Stimulated activated naive B cell treated with anti-CD40 and anti-IgM and Interleukin-4, amounts not matched to agents 10 μg/mL and 1 μg/mL and 100 μg/mL, for 72 hours (primary cell): ENCODE measurements around the gene DSN1.

Source experiments
- ATAC-seq, 2 donors: fragments of 150-1000 bp; cut with Tn5 transposase; replicated peaks; 2 replicates each; pipeline ENCODE4 v1.10.0; 2021; ENCODE audit warnings: moderate library complexity in 1 of 2
- DNase-seq: peaks from one replicate; pipeline ENCODE4 v3.0.0; 2021
- H3K27ac Mint-ChIP-seq: one replicate; pipeline ENCODE4 v1.8.0; 2022; ENCODE audit warnings: mild to moderate bottlenecking, mixed read lengths
- H3K27me3 Mint-ChIP-seq, 2 donors: one replicate each; pipeline ENCODE4 v1.8.0; 2022; ENCODE audit warnings: mixed read lengths in 2 of 2
- H3K36me3 Mint-ChIP-seq, 2 donors: one replicate each; pipeline ENCODE4 v1.8.0; 2022; ENCODE audit warnings: mixed read lengths in 2 of 2, mild to moderate bottlenecking in 1 of 2
- H3K4me1 Mint-ChIP-seq, 2 donors: one replicate each; pipeline ENCODE4 v1.8.0; 2022; ENCODE audit warnings: mixed read lengths in 2 of 2, mild to moderate bottlenecking in 1 of 2
- H3K4me3 Mint-ChIP-seq, 2 donors: one replicate each; pipeline ENCODE4 v1.8.0; 2022; ENCODE audit warnings: mild to moderate bottlenecking in 2 of 2, mixed read lengths in 2 of 2, moderate library complexity in 1 of 2
- H3K9me3 Mint-ChIP-seq, 2 donors: one replicate each; pipeline ENCODE4 v1.8.0; 2022; ENCODE audit warnings: mixed read lengths in 2 of 2, mild to moderate bottlenecking in 1 of 2

Gene DSN1

DNA sequence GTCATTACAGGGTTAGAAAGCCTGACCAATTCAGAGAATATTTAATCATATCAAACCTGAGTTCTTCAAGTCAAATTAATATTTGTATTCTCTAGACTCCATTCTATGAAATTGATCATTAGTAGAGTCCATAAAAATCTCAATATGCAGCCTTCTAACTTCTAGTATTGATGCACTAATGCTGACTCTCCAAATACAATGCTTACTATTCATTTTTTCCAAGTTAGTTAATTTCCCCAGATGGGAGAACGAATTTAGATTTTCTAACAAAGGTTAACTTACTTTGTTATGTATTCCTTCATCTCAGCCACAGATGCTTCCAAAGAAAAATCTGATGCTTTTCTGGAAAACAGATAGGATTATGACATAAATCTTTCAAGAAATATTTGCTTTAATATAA, 15.3 kb downstream of the DSN1 start:
- Mint-ChIP-seq H3K4me3 (no peak overlapping the region), H3K36me3 (peaks cover 23 to 33% of the 10 kb centered on the region in 2 donors), H3K27me3 (no peaks in the 10 kb centered on the region), H3K27ac (no peak overlapping the region), H3K4me1 (peaks cover 16 to 20% of the 10 kb centered on the region in 2 donors), H3K9me3 (no peaks in the 10 kb centered on the region)
- peak in 1 of 2 donors; percentile 13 for ATAC-seq
- DNase-seq: no peak

DNA sequence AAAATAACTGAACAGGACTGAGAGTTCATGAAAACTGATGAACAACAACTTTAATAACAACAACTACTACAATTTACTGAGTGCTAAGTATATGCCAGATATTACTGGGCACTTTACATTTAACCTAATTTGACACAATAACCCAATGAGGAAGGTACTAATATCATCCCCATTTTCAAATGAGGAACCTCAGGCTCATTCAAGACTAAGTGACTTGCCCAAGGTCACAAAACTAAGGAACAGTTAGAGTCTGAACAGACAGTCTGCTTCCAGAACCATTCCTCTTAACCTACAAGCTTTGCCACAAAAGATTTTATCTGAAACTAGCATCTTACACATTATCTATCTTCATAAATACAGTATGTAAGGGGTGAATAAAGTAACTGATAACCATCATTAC, 17.1 kb downstream of the DSN1 start:
- ATAC-seq: no peak
- H3K36me3 Mint-ChIP-seq: peaks cover 30 to 41% of the 10 kb centered on the region in 2 donors
- no peaks in the 10 kb centered on the region for H3K27me3 Mint-ChIP-seq
- H3K9me3 Mint-ChIP-seq: no peaks in the 10 kb centered on the region
- H3K4me1 Mint-ChIP-seq: peaks cover 16 to 20% of the 10 kb centered on the region in 2 donors
- no peak for DNase-seq
- no peak overlapping the region for H3K27ac Mint-ChIP-seq
- no peak overlapping the region for H3K4me3 Mint-ChIP-seq

DNA sequence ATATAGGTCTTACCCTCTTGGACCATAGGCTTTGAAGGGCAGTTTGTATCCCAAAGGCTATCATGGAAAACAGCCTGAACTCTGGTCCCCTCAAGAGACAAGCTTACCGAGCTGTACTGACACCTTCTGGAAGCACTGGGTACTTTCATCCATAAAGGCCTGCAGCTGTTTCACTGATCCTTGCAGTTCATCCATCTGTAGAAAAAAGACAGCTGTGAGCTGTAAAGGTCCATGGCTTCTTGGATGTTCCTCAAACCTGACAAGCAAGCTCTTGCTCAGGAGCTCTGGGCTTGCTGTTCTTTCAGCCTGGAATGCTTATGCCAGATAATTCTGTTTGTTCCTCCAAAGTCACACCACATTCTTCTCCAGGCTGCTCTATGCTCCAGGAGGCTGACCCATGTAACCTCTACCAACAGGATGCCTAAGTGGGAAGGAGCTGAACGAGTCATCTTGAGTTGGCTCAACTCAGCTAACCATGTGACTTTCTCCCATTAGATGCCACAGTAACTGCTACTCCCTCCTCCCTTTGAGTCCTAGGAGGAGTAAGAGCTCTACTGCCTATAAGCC, 18.8 kb downstream of the DSN1 start:
- DNase-seq: peak; percentile 8
- peak overlapping the region; percentile 1 for H3K27ac Mint-ChIP-seq

DNA sequence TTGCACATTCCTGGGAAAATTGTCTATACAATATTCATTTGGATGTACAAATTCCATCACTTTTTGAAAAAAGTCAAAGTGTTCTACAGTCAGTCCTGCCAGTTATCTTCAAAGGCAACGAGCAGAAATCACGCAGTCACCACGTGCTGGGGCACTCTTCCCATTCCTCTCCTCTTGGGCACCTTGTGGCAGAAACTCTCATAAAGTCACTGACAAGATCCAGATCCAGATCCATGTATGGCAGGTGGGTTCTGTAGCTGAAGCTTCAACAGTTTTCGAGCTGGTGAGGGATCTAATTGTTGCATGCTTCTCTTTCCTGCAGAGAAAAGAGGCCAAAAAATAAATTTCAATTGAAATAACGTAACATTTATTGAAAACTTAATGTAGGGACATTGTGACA, 21.0 kb downstream of the DSN1 start:
- no peak overlapping the region for H3K27ac Mint-ChIP-seq
- H3K4me1 Mint-ChIP-seq: peaks cover 11 to 17% of the 10 kb centered on the region in 2 donors
- H3K9me3 Mint-ChIP-seq: no peaks in the 10 kb centered on the region
- H3K36me3 Mint-ChIP-seq: peaks cover 24 to 34% of the 10 kb centered on the region in 2 donors
- no peak overlapping the region for H3K4me3 Mint-ChIP-seq
- ATAC-seq: no peak
- H3K27me3 Mint-ChIP-seq: no peaks in the 10 kb centered on the region
- DNase-seq: no peak

More for the DNA sequence above, 18.8 kb downstream of the DSN1 start:
- Mint-ChIP-seq H3K36me3 (peaks cover 26 to 36% of the 10 kb centered on the region in 2 donors), H3K4me3 (no peak overlapping the region), H3K9me3 (no peaks in the 10 kb centered on the region), H3K27me3 (no peaks in the 10 kb centered on the region), H3K4me1 (peaks cover 14 to 20% of the 10 kb centered on the region in 2 donors)
- peak; percentile 59 to 61 for ATAC-seq

DNA sequence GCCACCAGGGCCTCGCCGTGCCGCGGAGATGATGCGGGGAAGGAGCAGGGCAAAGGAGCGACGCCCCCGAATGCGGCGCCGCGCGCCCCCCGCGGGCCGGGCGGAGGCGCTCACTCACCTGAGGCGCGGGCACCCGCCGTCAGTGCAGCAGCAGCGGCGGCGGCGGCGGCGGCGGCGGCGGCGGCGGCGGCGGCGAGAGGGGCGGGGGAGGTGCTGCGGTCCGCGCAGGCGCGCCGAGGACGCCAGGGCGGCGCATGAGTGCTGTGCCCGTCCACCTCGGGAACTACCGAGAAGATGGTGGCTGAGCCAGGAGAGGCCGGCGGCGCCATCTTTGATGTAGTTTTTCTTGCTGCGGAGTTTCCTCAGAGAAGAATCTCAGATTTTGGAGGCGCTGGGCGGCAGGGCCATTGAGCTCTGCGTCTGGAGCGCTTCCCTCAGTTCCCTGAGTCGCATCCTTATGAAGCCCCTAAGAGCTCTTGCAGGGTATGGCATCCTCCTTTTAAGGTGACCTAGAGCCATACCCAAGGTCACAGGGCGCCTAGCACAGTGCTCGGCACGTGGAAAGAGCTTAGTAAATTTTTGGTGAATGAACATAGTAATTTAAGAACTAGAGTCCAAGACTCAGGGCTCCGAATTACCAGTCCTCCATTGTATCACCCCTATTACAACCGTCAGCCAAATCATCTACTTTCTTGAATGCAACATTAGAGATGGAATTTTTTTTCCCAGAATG, 27.5 kb downstream of the DSN1 start, which contains the start of gene NDRG3:
NDRG3 (minus strand) TSS at position 164 of the 733 bp plus-strand sequence. CDS start 24,355 bp downstream, outside the sequence.
- Mint-ChIP-seq H3K4me3 (peak within 1 kb of the TSS; percentile 92 to 94), H3K27ac (peak within 1 kb of the TSS; percentile 94), H3K9me3 (no peaks in the 10 kb centered on the region), H3K27me3 (no peaks in the 10 kb centered on the region), H3K36me3 (peaks cover 4 to 6% of the 10 kb centered on the region in 2 donors), H3K4me1 (peaks cover 10 to 24% of the 10 kb centered on the region in 2 donors)
- ATAC-seq: peak; percentile 98 to 99
- DNase-seq: peak; percentile 89

DNA sequence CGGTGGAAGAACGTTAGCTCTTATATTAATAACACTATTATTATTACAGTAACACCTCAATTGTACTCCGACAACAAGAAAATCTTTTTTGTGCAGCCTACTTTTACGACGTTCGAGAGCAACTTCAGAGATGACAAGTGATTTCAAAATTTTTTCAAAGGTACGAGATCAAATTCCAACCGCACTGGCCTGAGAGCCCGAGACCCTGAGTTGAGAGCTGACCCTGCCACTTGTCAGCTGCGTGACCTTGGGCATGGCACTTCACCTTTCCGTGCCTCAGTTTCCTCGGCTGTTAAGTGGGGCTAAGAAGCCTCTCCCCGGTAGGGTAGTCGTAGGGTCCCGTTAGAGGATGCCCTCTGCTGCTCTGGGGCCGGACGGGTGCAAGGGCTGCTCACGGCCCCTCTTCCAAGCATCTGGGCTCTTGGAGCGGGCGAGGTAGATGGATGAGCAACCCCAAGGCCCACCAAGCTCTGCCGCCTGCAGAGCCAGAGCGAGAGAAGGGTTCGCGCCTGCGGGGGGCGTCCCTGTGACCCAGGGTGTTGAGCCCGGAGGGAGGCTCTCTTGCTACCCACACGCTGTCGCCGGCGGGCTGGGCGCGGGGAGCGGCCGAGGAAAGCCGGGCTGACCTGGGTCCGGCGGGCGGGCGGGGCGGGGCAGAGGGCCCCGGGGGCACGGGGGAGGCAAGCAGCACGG, 28.2 kb downstream of the DSN1 start:
- Mint-ChIP-seq H3K27ac (peak overlapping the region; percentile 94), H3K4me3 (peak overlapping the region; percentile 92 to 94), H3K9me3 (no peaks in the 10 kb centered on the region), H3K27me3 (no peaks in the 10 kb centered on the region), H3K4me1 (peaks cover 12 to 27% of the 10 kb centered on the region in 2 donors), H3K36me3 (peaks cover 0 to 2% of the 10 kb centered on the region in 2 donors)
- peak; percentile 54 to 58 for ATAC-seq
- no peak for DNase-seq

DNA sequence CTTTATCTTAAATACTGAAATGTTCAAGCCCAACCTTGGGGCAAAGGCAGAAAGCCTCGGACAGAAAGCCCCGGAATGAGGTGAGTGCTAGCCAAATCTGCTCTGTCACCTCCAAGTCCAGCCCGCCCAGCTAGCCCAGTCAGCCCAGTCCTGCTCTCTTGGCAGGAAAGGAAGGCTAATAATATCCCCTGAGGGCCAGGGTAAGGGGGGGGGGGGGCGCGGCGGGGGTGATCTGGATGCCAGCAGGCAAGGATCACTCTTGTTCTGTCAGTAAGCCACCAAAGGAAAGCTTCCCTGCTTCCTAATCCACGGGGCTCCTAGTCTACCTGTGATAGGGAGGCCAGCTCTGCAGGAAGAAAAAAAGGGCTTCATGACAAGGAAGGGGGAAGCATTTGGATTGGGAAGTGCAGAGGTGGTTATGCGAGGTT, 28.8 kb downstream of the DSN1 start:
- no peaks in the 10 kb centered on the region for H3K27me3 Mint-ChIP-seq
- DNase-seq (no peak), ATAC-seq (no peak)
- H3K27ac Mint-ChIP-seq: peak overlapping the region; percentile 94
- H3K9me3 Mint-ChIP-seq: no peaks in the 10 kb centered on the region
- peaks cover 0 to 2% of the 10 kb centered on the region in 2 donors for H3K36me3 Mint-ChIP-seq
- peak overlapping the region; percentile 92 to 94 for H3K4me3 Mint-ChIP-seq
- H3K4me1 Mint-ChIP-seq: peaks cover 12 to 27% of the 10 kb centered on the region in 2 donors

DNA sequence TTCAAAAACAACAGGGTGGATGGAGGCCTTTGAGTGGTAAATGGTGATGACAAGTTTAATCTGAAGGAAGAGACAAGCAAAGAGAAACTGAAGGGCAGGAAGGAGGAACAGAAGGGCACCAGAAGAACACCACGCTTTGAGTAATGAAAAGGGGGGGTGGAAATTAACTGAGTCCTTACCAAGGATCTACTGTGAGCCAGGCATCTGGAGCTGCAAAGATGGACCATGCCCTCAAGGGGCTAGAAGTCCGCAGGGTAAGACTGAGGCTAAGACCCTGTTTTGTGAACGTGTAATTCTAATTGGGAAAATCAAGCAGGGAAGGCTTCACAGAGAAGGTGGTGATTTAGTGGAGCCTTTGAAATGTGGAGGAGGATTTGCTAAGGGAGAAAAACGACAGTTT, 29.3 kb downstream of the DSN1 start:
- Mint-ChIP-seq H3K9me3 (no peaks in the 10 kb centered on the region), H3K4me1 (peaks cover 12 to 27% of the 10 kb centered on the region in 2 donors), H3K27me3 (no peaks in the 10 kb centered on the region), H3K27ac (no peak overlapping the region), H3K36me3 (peaks cover 0 to 2% of the 10 kb centered on the region in 2 donors), H3K4me3 (peak overlapping the region; percentile 12 to 37)
- DNase-seq: no peak
- ATAC-seq: no peak

DNA sequence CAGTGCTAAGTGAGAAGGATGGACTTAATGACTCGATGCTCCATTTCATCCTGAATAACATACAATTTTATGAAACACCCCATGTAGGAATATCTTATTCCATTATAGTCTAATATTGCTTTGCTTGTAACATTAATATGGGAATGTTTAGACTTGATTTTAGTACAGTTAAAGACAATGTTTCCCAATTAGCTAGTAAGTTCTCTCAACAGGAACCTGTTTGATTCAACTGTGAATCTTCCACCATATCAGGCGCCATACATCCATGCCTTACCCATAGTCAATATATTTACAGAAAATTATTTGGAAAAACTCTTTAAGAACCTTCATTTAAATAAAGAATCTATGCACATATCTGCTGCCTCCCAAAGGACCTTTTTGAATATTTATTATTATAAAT, 31.0 kb downstream of the DSN1 start:
- Mint-ChIP-seq H3K9me3 (no peaks in the 10 kb centered on the region), H3K4me3 (no peak overlapping the region), H3K27ac (no peak overlapping the region), H3K36me3 (peaks cover 0 to 2% of the 10 kb centered on the region in 2 donors), H3K4me1 (peaks cover 12 to 27% of the 10 kb centered on the region in 2 donors), H3K27me3 (no peaks in the 10 kb centered on the region)
- DNase-seq (no peak), ATAC-seq (no peak)

DNA sequence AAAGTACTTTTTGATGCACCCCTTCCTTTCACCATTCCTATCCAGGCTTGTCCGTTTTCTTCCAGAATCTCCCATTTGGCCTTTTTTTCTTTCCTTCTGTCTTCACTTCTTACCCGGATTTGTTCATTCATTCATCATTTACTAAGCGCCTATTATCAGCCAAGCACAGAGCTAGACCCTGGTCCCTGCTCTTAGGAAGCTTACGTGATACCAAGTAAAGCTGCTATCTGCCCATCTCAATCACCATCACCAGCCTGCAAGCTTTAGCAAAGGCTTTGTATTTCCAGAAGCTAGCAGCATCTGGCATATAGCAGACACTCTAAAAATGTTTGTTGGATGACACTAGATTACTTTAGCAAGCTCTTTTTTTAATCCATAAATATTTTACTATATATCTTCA, 32.5 kb downstream of the DSN1 start:
- Mint-ChIP-seq H3K36me3 (peaks cover 0 to 2% of the 10 kb centered on the region in 2 donors), H3K9me3 (no peaks in the 10 kb centered on the region), H3K4me1 (peaks cover 12 to 19% of the 10 kb centered on the region in 2 donors), H3K27ac (no peak overlapping the region), H3K27me3 (no peaks in the 10 kb centered on the region), H3K4me3 (no peak overlapping the region)
- no peak for DNase-seq
- ATAC-seq: no peak

DNA sequence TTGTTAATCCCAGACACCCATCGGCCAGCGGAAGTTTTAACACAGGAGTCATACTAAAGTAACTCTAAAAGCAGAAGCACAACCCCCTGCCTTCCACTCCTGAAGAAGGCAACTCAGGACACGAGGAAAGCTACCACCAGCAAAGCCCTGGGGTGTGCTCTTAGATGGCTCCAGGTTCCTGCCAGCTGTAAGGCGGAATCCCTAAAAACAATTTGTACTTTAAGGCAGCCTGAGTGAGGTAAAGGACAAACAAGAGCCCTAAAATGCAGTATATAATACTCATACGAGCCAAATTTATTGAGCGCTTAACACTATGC, 36.4 kb downstream of the DSN1 start:
- Mint-ChIP-seq H3K27ac (no peak overlapping the region), H3K4me3 (no peak overlapping the region), H3K9me3 (no peaks in the 10 kb centered on the region), H3K36me3 (peaks cover 0 to 2% of the 10 kb centered on the region in 2 donors), H3K27me3 (no peaks in the 10 kb centered on the region), H3K4me1 (peaks cover 9 to 12% of the 10 kb centered on the region in 2 donors)
- DNase-seq: no peak
- no peak for ATAC-seq

DNA sequence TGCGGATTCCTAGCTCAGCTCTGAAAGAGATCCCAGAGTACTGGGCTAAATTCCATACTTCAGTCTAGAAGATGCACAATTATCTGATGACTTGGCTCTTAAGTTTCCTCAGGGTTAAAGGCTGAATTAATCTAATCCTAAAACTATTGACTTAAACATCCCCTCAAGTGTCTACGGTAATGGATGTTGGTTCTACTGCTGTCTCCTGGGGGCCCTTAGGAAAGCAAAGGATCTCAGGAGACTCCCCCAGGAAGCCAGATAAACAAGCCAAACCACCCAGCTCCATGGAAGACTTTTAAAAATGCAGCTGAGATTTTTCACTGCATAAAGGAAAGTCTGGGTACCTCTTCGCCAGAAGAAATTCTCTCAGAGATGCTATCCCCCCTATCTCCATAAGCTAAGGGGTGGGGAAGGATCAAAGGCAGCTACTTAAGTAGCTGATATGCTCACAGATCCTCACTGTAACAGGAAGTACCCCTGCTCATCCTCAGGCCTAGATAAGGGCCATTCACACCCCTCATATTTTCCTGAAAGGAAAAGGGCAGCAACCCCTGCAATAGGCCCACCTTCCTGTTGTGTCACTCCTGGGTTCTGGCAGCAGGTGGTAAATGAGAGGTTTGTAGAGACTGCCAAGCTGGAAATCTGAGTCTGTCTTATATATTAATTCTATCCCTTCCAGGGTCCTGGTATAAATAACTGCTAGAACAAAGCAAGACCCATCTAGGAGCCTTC, 36.9 kb downstream of the DSN1 start:
- DNase-seq (no peak), ATAC-seq (no peak)
- Mint-ChIP-seq H3K4me3 (no peak overlapping the region), H3K27ac (peak overlapping the region; percentile 59), H3K27me3 (no peaks in the 10 kb centered on the region), H3K9me3 (no peaks in the 10 kb centered on the region), H3K36me3 (peaks cover 0 to 2% of the 10 kb centered on the region in 2 donors), H3K4me1 (peaks cover 9 to 12% of the 10 kb centered on the region in 2 donors)

DNA sequence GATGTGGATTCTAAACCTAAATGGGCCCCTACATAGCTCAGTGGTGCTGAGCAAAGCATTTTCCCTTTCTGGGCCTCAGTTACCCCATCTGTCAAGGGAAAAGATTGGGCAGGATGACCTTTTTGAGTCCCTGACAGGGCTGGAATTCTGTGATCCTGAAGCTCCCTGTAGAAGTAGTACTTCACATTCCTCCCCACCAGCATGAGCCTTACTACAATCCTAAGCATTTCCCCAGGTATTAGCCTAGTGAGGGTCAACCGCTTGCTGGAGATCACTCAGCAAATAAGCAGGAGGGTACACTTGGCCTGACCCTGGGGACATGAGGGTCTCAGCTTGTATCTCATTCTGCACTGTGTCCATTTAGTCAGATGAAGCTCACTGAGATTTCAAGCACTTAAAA, 41.1 kb downstream of the DSN1 start:
- no peak overlapping the region for H3K27ac Mint-ChIP-seq

DNA sequence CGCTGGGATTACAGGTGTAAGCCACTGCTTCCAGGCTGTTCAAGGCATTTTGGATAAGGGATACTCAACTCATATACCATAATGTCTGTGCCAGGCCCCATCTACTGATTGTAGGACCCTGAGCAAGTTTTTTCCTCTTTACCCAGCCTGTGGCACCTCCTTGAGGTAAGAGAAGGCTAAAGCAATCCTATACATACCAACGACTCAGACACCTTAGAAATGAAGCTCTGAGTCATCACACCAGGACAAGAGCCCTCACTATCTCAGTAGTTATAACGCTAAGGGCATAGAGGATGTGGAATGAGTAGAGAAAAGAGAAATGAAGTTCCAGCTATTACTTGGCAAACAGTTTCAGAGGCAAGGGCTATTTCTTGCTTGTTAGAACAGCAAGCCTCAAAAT, 44.6 kb downstream of the DSN1 start:
- peaks cover 0 to 11% of the 10 kb centered on the region in 2 donors for H3K4me1 Mint-ChIP-seq
- no peak overlapping the region for H3K4me3 Mint-ChIP-seq
- H3K36me3 Mint-ChIP-seq: peaks cover 2 to 3% of the 10 kb centered on the region in 2 donors
- peak; percentile 74 to 93 for ATAC-seq
- DNase-seq: no peak
- H3K9me3 Mint-ChIP-seq: no peaks in the 10 kb centered on the region
- no peaks in the 10 kb centered on the region for H3K27me3 Mint-ChIP-seq
- H3K27ac Mint-ChIP-seq: no peak overlapping the region

More for the DNA sequence above, 41.1 kb downstream of the DSN1 start:
- Mint-ChIP-seq H3K9me3 (no peaks in the 10 kb centered on the region), H3K27me3 (no peaks in the 10 kb centered on the region), H3K36me3 (peaks cover 3 to 5% of the 10 kb centered on the region in 2 donors), H3K4me1 (peaks cover 5 to 16% of the 10 kb centered on the region in 2 donors), H3K4me3 (no peak overlapping the region)
- ATAC-seq (no peak), DNase-seq (no peak)
